HG02938 (cell line): ENCODE measurements around the gene PEX26.
"Not testable (repeated sequence)": the region's sequence is repeated elsewhere in the genome, so short reads cannot be mapped to it uniquely, and the experiment has no call there.

Experiments
- ATAC-seq: cut with Tn5 transposase; IDR thresholded peaks from one replicate; pipeline ENCODE4 v1.9.1; 2021; ENCODE audit warnings: mild to moderate bottlenecking, moderate library complexity; ENCODE audit not compliant: unreplicated experiment

PEX26 gene

DNA sequence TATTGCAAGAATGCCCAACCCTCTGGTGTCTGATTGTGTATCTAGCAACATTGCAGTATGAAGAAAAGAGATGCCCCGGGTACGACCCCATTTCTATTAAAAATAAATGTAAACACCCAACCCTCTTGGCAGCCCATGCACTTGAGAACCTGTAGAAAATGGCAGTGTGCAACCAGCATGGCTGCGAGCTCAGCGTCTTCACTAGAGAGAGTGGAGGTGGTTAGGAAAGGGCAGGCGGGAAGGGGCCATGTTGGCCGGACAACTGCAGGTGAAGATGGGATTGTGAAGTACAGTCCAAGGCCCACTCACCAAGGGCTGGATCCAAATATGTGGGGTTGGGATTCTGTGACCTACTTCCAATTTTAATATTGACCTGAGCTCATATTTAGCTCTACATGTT lies 15.9 kb downstream of the PEX26 start:
- no peak for ATAC-seq

DNA sequence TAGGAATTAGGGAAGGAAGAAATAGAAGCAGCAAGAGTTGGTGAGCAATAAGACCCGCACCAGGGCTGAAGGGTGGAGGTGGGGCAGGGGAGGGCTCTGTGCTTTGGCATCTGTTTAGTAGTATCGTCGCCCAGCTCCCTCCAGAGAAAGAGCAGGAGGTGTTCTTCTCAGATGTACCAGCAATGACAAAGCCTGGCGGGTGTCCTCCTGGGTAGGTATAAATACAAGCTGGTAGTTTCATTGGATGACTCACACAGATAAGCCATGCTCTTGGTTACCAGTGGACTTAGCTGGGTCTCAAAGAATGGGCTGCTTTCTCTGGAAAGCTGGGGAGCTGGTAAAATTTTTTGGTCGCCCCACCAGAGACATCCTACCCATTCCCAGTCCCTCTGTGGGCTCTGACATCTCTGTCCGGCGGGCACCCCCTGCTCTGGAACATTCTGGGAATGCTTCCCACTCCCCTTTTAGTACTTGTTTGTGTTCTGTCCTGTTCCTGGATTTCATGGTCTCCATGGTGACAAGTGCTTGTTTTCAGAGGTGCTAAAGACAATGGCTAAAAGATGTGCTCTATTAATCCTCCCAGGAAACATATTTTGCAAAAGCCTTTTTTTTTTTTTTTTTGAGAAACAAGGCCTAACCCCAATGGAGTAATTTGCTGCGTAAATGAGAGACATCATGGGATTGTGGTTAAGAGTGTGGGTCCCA lies 17.5 kb downstream of the PEX26 start:
- ATAC-seq = no peak

DNA sequence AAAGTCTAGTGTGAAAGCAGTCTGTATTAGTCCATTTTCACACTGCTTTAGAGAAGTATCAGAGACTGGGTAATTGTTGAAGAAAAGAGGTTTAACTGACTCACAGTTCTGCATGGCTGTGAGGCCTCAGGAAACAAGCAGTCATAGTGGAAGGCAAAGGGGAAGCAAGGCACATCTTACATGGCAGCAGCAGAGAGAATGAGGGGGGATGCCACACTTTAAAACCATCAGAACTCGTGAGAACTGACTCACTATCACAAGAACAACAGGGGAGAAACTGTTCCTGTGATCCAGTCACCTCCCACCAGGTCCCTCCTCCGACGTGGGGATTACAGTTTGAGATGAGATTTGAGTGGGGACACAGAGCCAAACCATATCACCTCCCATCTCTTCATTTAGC lies 19.0 kb downstream of the PEX26 start:
- no peak for ATAC-seq

DNA sequence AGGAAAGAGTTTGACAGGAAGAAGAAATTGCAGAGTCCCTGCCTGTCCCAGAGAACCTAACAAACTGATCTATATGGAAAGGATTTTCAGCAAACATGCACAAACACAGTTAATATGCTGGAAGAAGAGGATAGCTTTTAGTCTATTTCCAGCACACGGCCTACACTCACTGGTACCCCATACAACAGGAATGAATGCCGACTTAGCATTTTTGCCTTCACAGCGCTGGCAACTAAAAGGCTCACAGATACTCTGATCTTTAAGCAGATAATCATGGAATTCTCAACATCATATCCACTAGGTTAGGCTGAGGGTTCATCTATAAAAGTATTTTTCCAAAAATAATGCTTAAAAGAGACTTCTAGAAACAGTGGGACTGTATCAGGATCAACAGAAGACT lies 23.0 kb downstream of the PEX26 start:
- ATAC-seq = no peak

DNA sequence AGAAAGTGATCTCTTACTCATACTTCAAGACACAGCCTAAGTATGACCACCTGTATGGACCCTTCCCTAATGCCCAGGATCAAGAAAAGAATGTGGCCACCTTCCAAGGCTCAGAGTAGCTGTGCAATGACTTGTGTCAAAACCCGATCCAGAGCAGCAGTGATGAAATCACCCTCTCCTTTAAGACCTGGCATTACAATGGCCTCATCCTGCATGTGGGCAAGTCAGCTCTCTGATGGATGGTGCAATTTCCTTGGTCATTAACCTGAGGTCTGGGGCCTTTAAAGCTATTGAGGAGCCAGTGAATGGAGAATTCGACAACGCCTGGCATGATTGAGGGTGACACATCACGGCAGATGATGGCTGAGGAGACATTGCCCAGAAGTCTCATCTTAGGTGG lies 23.7 kb downstream of the PEX26 start:
- ATAC-seq = no peak

DNA sequence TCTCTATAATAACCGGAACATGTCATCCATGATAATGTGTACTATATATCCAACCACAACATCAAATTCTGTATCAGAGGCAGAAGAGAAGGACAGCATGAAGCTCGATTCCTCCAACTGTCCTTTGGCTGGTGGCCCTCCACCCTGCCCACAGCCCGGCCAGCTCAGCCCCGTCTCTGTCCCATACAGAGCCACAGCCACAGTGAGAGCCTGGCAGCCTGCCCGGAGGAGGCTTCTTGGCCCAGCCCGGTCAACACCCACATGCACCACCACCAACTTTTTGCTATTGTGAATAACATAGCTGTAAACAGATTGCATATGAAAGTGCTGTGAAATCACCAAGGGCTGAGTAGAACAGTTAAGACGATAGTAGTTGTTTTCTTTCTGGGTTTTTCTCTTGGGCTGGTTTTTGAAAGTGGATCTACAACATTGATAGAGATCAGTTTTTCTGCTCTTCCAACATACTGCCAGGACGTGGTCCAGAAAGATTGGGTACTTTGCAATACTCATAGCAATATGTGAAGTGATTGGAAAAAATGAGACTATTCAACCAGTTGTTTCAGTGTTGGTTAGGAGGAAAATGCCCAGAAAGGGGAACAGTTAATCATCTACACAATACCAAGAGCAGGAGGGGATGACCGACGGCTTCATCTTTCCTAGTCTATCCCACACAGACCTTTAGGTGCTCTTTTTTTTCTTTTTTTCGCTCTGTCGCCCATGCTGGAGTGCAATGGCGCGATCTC lies 25.9 kb downstream of the PEX26 start:
- no peak for ATAC-seq

DNA sequence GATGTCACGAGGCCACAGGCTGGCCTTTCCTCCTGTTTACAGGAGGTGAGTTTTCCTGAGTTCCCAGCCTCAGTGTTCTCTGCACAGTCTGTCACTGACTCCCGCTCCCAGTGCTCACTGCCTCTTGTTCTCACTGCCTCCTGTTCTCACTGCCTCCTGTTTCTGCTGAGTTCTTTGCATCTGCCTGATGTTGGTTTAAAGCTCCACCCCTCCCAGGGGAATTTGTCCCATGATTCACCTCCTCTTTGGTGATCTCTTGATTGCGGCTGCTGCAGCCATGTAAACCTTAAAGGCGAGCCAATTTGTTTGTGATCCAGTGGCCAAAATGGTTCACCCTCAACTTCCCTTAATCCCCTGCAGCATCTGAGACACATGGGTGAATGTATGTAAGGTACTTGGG lies 26.8 kb downstream of the PEX26 start:
- no peak for ATAC-seq

DNA sequence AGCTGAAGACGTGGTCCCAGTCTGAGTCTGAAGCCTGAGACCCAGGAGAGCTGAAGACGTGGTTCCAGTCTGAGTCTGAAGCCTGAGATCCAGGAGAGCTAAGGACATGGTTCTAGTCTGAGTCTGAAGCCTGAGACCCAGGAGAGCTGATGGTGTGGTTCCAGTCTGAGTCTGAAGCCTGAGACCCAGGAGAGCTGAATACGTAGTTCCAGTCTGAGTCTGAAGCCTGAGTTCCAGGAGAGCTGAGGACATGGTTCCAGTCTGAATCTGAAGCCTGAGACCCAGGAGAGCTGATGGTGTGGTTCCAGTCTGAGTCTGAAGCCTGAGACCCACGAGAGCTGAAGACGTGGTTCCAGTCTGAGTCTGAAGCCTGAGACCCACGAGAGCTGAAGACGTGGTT lies 28.2 kb downstream of the PEX26 start:
- not testable (repeated sequence) for ATAC-seq

DNA sequence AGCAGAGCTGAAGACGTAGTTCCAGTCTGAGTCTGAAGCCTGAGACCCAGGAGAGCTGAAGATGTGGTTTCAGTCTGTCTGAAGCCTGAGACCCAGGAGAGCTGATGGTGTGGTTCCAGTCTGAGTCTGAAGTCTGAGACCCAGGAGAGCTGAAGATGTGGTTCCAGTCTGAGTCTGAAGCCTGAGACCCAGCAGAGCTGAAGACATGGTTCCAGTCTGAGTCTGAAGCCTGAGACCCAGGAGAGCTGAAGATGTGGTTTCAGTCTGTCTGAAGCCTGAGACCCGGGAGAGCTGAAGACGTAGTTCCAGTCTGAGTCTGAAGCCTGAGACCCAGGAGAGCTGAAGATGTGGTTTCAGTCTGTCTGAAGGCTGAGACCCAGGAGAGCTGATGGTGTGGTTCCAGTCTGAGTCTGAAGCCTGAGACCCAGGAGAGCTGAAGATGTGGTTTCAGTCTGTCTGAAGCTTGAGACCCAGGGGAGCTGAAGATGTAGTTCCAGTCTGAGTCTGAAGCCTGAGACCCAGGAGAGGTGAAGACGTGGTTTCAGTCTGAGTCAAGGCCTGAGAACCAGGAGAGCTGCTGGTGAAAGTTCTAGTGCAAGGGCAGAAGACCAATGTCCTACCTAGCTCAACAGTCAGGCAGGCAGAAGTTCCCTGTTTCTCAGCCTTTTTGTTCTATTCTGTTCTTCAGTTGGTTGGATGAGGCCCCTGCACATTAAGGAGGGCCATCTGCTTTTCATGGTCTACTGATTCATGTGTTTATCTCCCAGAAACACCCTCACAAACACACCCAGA lies 29.0 kb downstream of the PEX26 start:
- not testable (repeated sequence) for ATAC-seq

DNA sequence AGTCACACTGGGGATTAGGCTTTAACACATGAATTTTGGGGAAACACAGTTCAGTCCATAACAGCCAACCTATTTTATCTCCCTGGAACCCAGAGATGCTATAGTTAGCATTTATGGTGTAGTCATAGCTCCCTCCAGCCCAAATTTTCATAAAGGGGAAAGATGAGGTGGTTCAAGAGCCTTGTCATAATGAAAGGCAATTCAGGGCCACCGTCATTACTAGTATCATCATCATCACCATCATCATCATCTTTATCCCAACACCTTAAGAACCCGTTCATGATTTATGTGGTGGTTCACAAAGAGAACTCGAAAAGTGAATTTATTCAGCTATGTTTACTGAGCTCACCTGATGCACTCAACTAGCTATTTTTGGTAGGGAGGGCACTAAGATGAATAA lies 30.4 kb downstream of the PEX26 start:
- ATAC-seq = no peak

DNA sequence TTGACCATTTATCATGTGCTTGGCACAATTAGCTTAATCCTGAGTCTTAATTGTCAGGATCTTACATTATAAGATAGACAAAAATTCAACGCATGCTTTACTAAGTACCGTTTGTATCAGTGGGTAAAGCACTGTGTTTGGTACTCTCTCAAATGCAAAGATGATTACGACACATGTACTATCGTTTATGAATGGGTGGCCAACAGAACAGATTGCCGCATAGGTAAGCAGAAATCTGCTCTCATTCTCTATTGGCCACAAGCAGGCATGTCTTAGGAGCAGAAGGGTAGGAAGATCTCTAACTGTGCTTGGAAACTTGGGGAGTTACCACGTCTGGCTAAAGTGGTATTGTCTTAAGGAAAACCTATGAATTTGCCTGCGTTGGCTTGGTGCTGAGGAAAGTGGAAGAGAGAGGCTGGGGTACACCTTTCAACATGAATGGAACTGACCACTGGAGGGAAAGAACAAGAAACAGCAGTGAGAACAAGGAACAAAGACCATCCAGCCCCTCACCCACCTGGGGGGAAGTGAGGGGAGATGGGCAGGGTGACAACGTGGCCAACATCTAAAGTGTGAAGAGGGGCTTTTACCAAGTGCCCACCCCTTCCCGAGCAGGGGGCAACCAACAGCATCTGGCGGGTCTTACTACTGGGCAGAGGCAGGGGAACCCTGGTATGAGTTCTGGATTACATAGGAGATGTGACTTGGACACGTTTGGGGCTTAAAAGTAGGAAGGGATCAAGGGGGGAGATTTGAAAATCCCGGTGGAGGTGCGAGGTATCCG lies 31.8 kb downstream of the PEX26 start:
- no peak for ATAC-seq

DNA sequence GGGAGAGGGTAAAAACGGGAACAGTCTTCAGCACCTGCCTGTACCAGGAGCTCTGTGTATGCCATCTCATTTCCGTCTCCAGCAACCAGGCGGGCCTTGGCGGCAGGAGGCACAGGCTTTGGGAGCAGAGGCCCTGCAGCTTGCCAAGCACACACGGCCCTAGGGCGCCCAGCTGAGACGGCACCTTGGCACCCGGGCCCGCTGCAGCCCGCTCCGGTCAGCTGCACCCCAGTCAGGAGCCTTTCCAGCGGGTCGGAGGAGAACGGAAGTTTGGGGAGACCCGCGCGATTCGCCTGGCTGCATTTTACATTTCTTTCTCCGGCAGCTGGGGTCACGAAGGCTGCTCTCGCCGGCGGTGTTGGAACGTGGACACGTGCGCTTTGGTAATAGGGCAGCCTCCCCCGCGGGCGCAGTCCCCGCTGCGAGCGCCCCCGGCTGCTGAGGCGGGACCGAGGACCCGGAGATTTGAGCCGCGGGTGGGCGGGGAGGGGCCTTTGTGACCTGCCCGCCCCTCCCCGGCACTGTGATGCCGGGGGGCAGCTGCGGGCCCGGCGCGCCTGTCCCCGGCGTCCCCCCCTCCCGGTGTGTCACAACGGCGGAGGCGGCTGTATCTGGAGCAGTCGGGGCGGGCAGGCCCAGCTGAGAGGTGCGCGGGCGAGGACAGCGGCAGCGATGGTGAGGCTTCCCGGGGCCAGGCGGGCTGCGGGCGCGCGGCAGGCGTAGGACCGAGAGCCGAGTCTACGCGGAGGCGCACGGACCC lies 32.6 kb downstream of the PEX26 start, which contains the start of gene TUBA8:
TUBA8 (plus strand) TSS at position 616 of the 760 bp plus-strand sequence; CDS start at position 673, 57 bp downstream.
- ATAC-seq = no peak

DNA sequence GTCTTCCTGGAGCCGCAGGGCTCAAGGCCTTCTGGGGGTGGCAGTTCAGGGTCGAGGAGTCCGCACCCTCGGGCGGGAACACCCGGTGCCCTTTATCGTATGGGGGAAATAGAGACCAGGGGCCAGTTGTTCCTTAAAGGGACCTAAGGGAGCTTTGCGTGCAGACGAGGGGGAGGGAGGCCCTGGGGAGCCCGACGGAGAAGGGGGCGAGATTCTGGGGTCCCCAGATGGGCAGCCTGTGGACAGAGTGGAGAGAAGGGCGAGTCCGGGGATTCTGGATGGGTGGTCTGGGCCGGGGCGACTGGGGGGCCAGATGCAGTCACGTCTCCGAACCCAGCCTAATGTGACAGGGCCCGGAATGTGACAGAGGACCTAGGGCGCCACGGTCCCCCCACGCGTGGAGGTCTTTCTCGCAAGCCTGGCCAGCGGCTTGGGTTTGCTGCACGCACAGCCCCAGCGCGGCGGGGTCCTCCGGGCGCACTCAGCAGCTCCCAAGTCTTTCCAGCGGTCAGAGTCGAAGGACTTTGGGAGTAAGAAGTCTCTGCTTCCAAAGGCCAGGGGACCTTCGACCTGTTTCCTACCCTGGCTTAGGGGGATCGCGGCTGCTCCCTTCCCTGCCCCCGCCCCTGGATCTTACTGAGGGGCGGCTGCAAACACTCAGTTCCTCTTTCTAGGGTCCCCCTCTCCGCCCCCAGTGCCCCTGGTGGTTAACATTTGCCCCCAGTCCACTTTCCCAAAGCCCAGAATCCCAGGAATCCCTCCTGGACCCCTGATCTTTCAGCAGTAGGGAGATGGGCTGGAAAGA lies 33.4 kb downstream of the PEX26 start:
- no peak for ATAC-seq

DNA sequence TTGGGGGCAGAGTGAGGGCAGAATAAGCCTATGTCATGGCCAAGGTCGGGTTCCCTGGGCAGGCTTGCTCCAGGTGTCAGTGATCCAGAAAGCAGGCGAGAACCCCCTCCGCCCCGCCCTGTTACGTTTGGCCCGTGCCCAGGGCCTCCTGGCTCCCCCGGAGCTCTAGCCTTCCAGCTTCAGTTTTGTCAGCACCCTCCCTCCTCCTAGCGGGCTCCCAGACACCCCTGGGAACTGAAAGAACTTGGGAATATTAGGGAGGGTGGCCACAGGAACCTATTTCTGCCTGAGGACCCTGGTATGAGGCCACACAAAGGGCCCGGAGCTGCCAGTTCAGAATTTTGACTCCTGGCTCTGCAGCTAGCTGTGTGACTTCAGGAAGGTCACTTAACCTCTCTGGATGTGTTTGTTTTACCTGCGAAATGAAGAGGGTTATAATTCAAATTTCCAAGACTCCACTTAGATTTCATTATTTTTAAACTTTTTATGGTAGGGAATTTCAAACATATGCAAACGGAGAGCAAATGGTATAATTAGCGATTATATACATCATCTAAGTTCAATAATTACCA lies 34.1 kb downstream of the PEX26 start:
- ATAC-seq = no peak

DNA sequence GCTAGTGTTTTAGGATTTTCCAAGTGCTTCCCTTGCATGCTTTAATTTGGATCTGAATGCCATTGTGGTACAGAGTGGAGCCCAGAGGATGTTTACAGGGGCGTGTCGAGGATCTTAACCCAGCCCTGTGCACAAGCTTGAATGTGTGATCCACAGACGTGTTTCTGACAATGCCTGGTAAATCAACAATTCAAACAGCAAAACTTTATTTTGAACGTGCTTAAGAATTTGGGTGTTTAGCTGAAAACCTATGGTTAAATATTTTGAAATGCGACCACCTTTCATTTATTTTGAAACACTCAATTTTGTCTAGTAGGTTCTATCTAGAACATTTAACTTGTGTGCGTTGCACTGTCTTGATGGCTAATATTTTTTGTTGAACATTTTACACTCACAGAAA lies 34.6 kb downstream of the PEX26 start:
- no peak for ATAC-seq

DNA sequence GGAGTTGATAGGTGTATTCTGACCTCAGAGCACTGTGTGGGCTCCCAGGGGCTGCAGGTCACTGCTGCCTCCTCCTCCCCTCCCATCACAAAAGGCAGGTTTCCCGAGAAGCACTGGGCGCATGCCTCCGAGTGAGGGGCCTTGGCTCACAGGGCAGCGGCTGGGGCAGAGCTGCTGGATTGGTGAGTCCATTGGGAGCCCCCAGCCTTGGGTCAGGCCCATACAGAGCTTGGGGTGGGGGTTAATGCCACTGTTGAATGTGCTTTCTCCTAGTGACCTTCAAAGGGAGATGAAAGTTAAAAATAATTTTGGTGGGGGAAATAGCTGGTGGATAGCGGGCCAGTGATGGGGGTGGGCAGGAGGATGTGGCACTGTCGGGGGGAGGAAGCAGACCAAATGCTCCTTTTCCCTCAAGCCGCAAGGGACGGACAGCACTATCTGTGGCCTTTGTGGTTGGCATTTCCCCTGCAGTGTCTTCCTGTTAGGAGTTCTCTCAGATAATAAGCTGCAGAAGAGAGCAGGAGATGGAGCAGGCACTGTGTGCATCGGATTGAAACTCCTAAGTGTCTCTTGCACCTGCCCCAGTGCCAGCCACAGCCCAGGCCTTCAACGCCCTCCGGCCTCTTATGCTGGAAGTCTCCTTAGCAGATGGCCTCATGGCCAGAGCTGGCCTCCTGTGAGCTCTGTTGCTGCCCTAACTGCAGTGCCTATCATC lies 36.0 kb downstream of the PEX26 start:
- ATAC-seq = no peak

DNA sequence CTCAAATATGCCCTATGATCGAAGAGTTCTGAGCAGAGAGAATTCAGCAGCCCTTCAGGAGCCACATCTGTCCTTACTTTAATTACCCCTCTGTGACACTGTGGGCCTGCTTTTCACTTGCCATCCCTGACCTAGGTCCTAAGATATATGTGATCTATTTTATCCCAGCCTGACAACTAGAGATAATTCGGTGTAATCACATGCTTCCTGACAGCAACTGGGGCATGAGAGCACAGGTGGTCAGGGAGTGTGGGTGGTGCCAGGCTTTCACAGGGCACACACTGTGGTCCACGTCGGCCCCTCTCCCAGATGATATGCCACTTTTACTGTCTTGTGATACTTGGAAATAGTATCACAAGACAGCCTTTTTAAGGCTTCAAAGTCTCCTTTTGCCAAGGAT lies 36.7 kb downstream of the PEX26 start:
- ATAC-seq = no peak

DNA sequence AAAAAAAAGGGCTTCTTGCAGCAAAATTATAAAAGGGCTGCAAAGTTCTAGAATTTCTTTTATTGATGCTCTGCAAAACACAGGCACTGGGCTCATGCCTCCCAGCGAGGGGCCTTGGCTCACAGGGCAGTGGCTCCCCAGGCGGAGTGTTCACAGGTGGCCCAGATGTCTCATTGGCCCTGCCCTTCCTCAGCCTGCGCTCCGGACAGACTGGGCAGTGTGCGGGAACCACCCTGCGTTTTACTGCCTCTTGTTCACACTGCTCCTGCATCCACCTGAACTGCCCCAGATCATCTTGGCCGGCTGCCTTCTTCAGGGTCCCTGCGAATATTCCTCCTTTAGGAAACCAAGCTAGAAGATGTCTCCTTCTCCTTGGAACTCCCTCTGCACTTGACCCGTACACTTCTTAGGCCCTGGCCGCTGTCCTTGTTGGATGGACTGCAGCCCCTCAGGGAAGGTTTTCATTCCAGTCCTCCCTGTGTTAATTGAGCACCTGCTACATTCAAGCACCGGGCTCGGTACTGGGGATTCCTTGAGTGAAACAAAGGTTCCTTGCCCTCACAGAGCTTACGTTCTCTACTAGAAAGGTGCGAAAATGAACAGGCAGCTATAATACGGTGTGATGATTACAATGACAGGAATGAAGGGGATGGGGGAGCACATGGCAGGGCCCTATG lies 37.3 kb downstream of the PEX26 start:
- ATAC-seq = no peak
